Activated T-helper 1 cell treated with anti-CD3 and anti-CD28 coated beads, Interleukin-12 subunit alpha, Interleukin-12 subunit beta, Interleukin-2, Interleukin-4 antibody, amounts not matched to agents 30 ng/mL and 10 ng/mL and 1 ng/mL, durations not matched to agents 14 hours and 24 hours and 36 hours (primary cell): ENCODE results near the gene AQP12A. TPM values are rescaled to one million over a fixed set of nuclear protein-coding genes. Genes with fewer than 3 reads are reported as not detected.
"Not testable (repeated sequence)": the region's sequence is repeated elsewhere in the genome, so short reads cannot be mapped to it uniquely, and the experiment has no call there.

ENCODE experiments used
- DNase-seq: peaks from one replicate; pipeline ENCODE4 v3.0.0; 2021; ENCODE audit warnings: low spot score
- H3K27ac Mint-ChIP-seq: one replicate; pipeline ENCODE4 v1.8.0; 2021; ENCODE audit warnings: mild to moderate bottlenecking, mixed read lengths
- H3K27me3 Mint-ChIP-seq: one replicate; pipeline ENCODE4 v1.8.0; 2022; ENCODE audit warnings: mild to moderate bottlenecking, moderate library complexity, mixed read lengths; ENCODE audit not compliant: insufficient read depth
- H3K36me3 Mint-ChIP-seq: one replicate; pipeline ENCODE4 v1.8.0; 2021; ENCODE audit warnings: low read depth, mixed read lengths
- H3K4me1 Mint-ChIP-seq: one replicate; pipeline ENCODE4 v1.8.0; 2021; ENCODE audit warnings: low read depth, mixed read lengths
- H3K4me3 Mint-ChIP-seq: one replicate; pipeline ENCODE4 v1.8.0; 2021; ENCODE audit warnings: mild to moderate bottlenecking, moderate library complexity, mixed read lengths
- H3K9me3 Mint-ChIP-seq: one replicate; pipeline ENCODE4 v1.8.0; 2021; ENCODE audit warnings: mixed read lengths
- intact Hi-C: fragments of 100-400 bp; cut with micrococcal nuclease; formaldehyde crosslinking; loops from one replicate; pipeline ENCODE4 v1.15.1; 2024
- total RNA-seq: library from RNA; stranded (reverse); gene quantifications from 2 replicates; pipeline ENCODE4 v1.2.3, GENCODE V29; 2022

AQP12A gene
- total RNA-seq, 1 donor from 2014 or later = not detected

GRCh38 chr2:240699835-240700234 is 8.2 kb downstream of the AQP12A start:
- DNase-seq, H3K27ac Mint-ChIP-seq, H3K4me3 Mint-ChIP-seq, H3K36me3 Mint-ChIP-seq, H3K4me1 Mint-ChIP-seq, H3K27me3 Mint-ChIP-seq, H3K9me3 Mint-ChIP-seq: not testable (repeated sequence)
- intact Hi-C loops = loop anchor here (10.0 kb wide), 2 partner anchors 135 to 185 kb away; partner anchors contain the start of genes DUSP28 and RNPEPL1

GRCh38 chr2:240700616-240701015 is 8.9 kb downstream of the AQP12A start:
- not testable (repeated sequence) for H3K36me3 Mint-ChIP-seq, DNase-seq, H3K4me3 Mint-ChIP-seq, H3K9me3 Mint-ChIP-seq, H3K27ac Mint-ChIP-seq
- Mint-ChIP-seq H3K4me1 (peaks cover 12% of the 10 kb centered on the region), H3K27me3 (peaks cover 16% of the 10 kb centered on the region)
- intact Hi-C loops = loop anchor here (10.0 kb wide), 2 partner anchors 136 to 186 kb away; partner anchors contain the start of genes DUSP28 and RNPEPL1

- H3K4me1 Mint-ChIP-seq = peaks cover 13% of the 10 kb centered on the region
- peaks cover 18% of the 10 kb centered on the region for H3K27me3 Mint-ChIP-seq
- no peak for DNase-seq
- intact Hi-C loops = loop anchor here (10.0 kb wide), 2 partner anchors 136 to 186 kb away; partner anchors contain the start of genes DUSP28 and RNPEPL1
- no peaks in the 10 kb centered on the region for H3K9me3 Mint-ChIP-seq
- no peak overlapping the region for H3K27ac Mint-ChIP-seq
- H3K36me3 Mint-ChIP-seq = no peaks in the 10 kb centered on the region
- H3K4me3 Mint-ChIP-seq = no peak overlapping the region
These were observed 9.5 kb downstream of the AQP12A start for GRCh38 chr2:240701091-240701735.

GRCh38 chr2:240701736-240702639 is 10.3 kb downstream of the AQP12A start:
- Mint-ChIP-seq H3K27ac (no peak overlapping the region), H3K4me1 (peaks cover 13% of the 10 kb centered on the region), H3K4me3 (no peak overlapping the region), H3K9me3 (no peaks in the 10 kb centered on the region), H3K27me3 (peaks cover 18% of the 10 kb centered on the region), H3K36me3 (no peaks in the 10 kb centered on the region)
- intact Hi-C loops = loop anchor here (10.0 kb wide), 2 partner anchors 137 to 187 kb away; partner anchors contain the start of genes DUSP28 and RNPEPL1
- DNase-seq = no peak

- Mint-ChIP-seq H3K27me3 (peaks cover 18% of the 10 kb centered on the region), H3K9me3 (no peaks in the 10 kb centered on the region)
These were observed 11.0 kb downstream of the AQP12A start for GRCh38 chr2:240702640-240703011.

GRCh38 chr2:240703417-240704341 is 12.0 kb downstream of the AQP12A start:
- intact Hi-C loops = loop anchor here (10.0 kb wide), 2 partner anchors 139 to 189 kb away; partner anchors contain the start of genes DUSP28 and RNPEPL1
- Mint-ChIP-seq H3K27ac (peak overlapping the region; percentile 44), H3K4me3 (no peak overlapping the region), H3K9me3 (no peaks in the 10 kb centered on the region), H3K27me3 (peaks cover 26% of the 10 kb centered on the region), H3K36me3 (no peaks in the 10 kb centered on the region), H3K4me1 (peaks cover 13% of the 10 kb centered on the region)
- no peak for DNase-seq

More at GRCh38 chr2:240702640-240703011, 11.0 kb downstream of the AQP12A start:
- Mint-ChIP-seq H3K4me1 (peaks cover 13% of the 10 kb centered on the region), H3K27ac (no peak overlapping the region), H3K4me3 (no peak overlapping the region), H3K36me3 (no peaks in the 10 kb centered on the region)
- DNase-seq = no peak
- intact Hi-C loops = loop anchor here (10.0 kb wide), 2 partner anchors 138 to 188 kb away; partner anchors contain the start of genes DUSP28 and RNPEPL1

- peak overlapping the region; percentile 32 for H3K27ac Mint-ChIP-seq
- DNase-seq = no peak
These were observed 13.0 kb downstream of the AQP12A start for GRCh38 chr2:240704651-240705050.

GRCh38 chr2:240705204-240705791 is 13.6 kb downstream of the AQP12A start:
- Mint-ChIP-seq H3K36me3 (no peaks in the 10 kb centered on the region), H3K4me3 (peak overlapping the region; percentile 42), H3K4me1 (peaks cover 13% of the 10 kb centered on the region), H3K9me3 (no peaks in the 10 kb centered on the region), H3K27me3 (peaks cover 36% of the 10 kb centered on the region), H3K27ac (no peak overlapping the region)
- DNase-seq = no peak
- intact Hi-C loops = loop anchor here (10.0 kb wide), 2 partner anchors 140 to 190 kb away; partner anchors contain the start of genes DUSP28 and RNPEPL1

More at GRCh38 chr2:240704651-240705050, 13.0 kb downstream of the AQP12A start:
- intact Hi-C loops = loop anchor here (10.0 kb wide), 2 partner anchors 140 to 190 kb away; partner anchors contain the start of genes DUSP28 and RNPEPL1
- Mint-ChIP-seq H3K36me3 (no peaks in the 10 kb centered on the region), H3K4me3 (peak overlapping the region; percentile 42), H3K4me1 (peaks cover 13% of the 10 kb centered on the region), H3K9me3 (no peaks in the 10 kb centered on the region), H3K27me3 (peaks cover 33% of the 10 kb centered on the region)

GRCh38 chr2:240707043-240707756 is 15.5 kb downstream of the AQP12A start:
- H3K4me3 Mint-ChIP-seq = no peak overlapping the region
- DNase-seq = no peak
- no peaks in the 10 kb centered on the region for H3K9me3 Mint-ChIP-seq
- no peak overlapping the region for H3K27ac Mint-ChIP-seq
- peaks cover 13% of the 10 kb centered on the region for H3K4me1 Mint-ChIP-seq
- peaks cover 36% of the 10 kb centered on the region for H3K27me3 Mint-ChIP-seq
- intact Hi-C loops = loop anchor here (10.0 kb wide), 2 partner anchors 142 to 192 kb away; partner anchors contain the start of genes DUSP28 and RNPEPL1
- no peaks in the 10 kb centered on the region for H3K36me3 Mint-ChIP-seq

- H3K27ac Mint-ChIP-seq = no peak overlapping the region
- peaks cover 13% of the 10 kb centered on the region for H3K4me1 Mint-ChIP-seq
- peaks cover 34% of the 10 kb centered on the region for H3K27me3 Mint-ChIP-seq
- no peak for DNase-seq
- no peaks in the 10 kb centered on the region for H3K36me3 Mint-ChIP-seq
- intact Hi-C loops = loop anchor here (10.0 kb wide), 2 partner anchors 143 to 193 kb away; partner anchors contain the start of genes DUSP28 and RNPEPL1
- H3K9me3 Mint-ChIP-seq = no peaks in the 10 kb centered on the region
- H3K4me3 Mint-ChIP-seq = no peak overlapping the region
These were observed 16.2 kb downstream of the AQP12A start for GRCh38 chr2:240707821-240708220.

- intact Hi-C loops = loop anchor here (10.0 kb wide), 2 partner anchors 144 to 194 kb away; partner anchors contain the start of genes DUSP28 and RNPEPL1
- H3K4me1 Mint-ChIP-seq = peaks cover 13% of the 10 kb centered on the region
- H3K27me3 Mint-ChIP-seq = peaks cover 30% of the 10 kb centered on the region
- H3K9me3 Mint-ChIP-seq = no peaks in the 10 kb centered on the region
- H3K27ac Mint-ChIP-seq = no peak overlapping the region
- H3K4me3 Mint-ChIP-seq = no peak overlapping the region
- H3K36me3 Mint-ChIP-seq = no peaks in the 10 kb centered on the region
- no peak for DNase-seq
These were observed 16.8 kb downstream of the AQP12A start for GRCh38 chr2:240708457-240708856.
